Fibroblast of skin of scalp (primary cell): ENCODE data around the gene MAN1C1.
"Not testable (repeated sequence)": the region's sequence is repeated elsewhere in the genome, so short reads cannot be mapped to it uniquely, and the experiment has no call there.

Experiments
- DNase-seq: peaks from one replicate; pipeline ENCODE4 v3.0.0-alpha.2; 2013

The MAN1C1 gene

GRCh38 chr1:25682059-25682601 is 65.5 kb downstream of the MAN1C1 start:
- no peak for DNase-seq

- DNase-seq = no peak
Observed at GRCh38 chr1:25683177-25683576, 66.6 kb downstream of the MAN1C1 start.

GRCh38 chr1:25683731-25684130 is 67.1 kb downstream of the MAN1C1 start:
- peak; percentile 67 for DNase-seq

GRCh38 chr1:25684216-25684965 is 67.8 kb downstream of the MAN1C1 start:
- DNase-seq = no peak

- no peak for DNase-seq
Observed at GRCh38 chr1:25685211-25685750, 68.7 kb downstream of the MAN1C1 start.

GRCh38 chr1:25685938-25686665 is 69.5 kb downstream of the MAN1C1 start:
- no peak for DNase-seq

GRCh38 chr1:25687221-25688017 is 70.8 kb downstream of the MAN1C1 start:
- DNase-seq = no peak

- DNase-seq = peak; percentile 89
Observed at GRCh38 chr1:25688390-25689119, 72.0 kb downstream of the MAN1C1 start.

GRCh38 chr1:25689686-25690381 is 73.2 kb downstream of the MAN1C1 start:
- DNase-seq = no peak

- DNase-seq = no peak
Observed at GRCh38 chr1:25690396-25690956, 73.9 kb downstream of the MAN1C1 start.

- DNase-seq = no peak
Observed at GRCh38 chr1:25691211-25691610, 74.6 kb downstream of the MAN1C1 start.

GRCh38 chr1:25692560-25692959 is 76.0 kb downstream of the MAN1C1 start:
- DNase-seq = no peak

GRCh38 chr1:25694167-25695007 is 77.8 kb downstream of the MAN1C1 start:
- DNase-seq = peak; percentile 81

- DNase-seq = peak; percentile 98
Observed at GRCh38 chr1:25695090-25695770, 78.6 kb downstream of the MAN1C1 start.

- DNase-seq = peak; percentile 93
Observed at GRCh38 chr1:25695771-25696311, 79.2 kb downstream of the MAN1C1 start.

GRCh38 chr1:25696643-25697042 is 80.1 kb downstream of the MAN1C1 start:
- DNase-seq = not testable (repeated sequence)

- no peak for DNase-seq
Observed at GRCh38 chr1:25697435-25698217, 81.0 kb downstream of the MAN1C1 start.

GRCh38 chr1:25698252-25698651 is 81.7 kb downstream of the MAN1C1 start:
- DNase-seq = no peak
